ENCODE measurements around the gene TENM4. TPM values are rescaled to one million over a fixed set of nuclear protein-coding genes. Genes with fewer than 3 reads are reported as not detected.

TENM4 gene
- total and polyA plus RNA-seq, 2 experiments from 2014 or later: 19.0 to 105 TPM

- no peaks in the 10 kb centered on the region for H3K9me3 ChIP-seq (ENCODE audit: low read depth)
- no peak overlapping the region for H3K4me3 ChIP-seq
- DNase-seq (ENCODE audit: low read depth in 1 of 2, low spot score in 1 of 2): peak in 1 of 2 donors; percentile 7
- H3K27ac ChIP-seq: no peak overlapping the region
- no peaks in the 10 kb centered on the region for H3K27me3 ChIP-seq
- H3K4me1 ChIP-seq (ENCODE audit: low read depth): peaks cover 4% of the 10 kb centered on the region
- no peak for TF ChIP-seq CTCF (IDR thresholded peaks at IDR 0.05; ENCODE audit: low read depth, low read length)
- H3K36me3 ChIP-seq: no peaks in the 10 kb centered on the region
Measured at GRCh38 chr11:79312617-79313529, 128.0 kb downstream of the TENM4 start.

GRCh38 chr11:79311461-79311860 is 129.4 kb downstream of the TENM4 start:
- Histone ChIP-seq H3K27me3 (no peaks in the 10 kb centered on the region), H3K9me3 (ENCODE audit: low read depth) (no peaks in the 10 kb centered on the region), H3K27ac (no peak overlapping the region), H3K4me1 (ENCODE audit: low read depth) (peaks cover 4% of the 10 kb centered on the region), H3K4me3 (no peak overlapping the region), H3K36me3 (no peaks in the 10 kb centered on the region)
- no peak for DNase-seq (ENCODE audit: low read depth in 1 of 2, low spot score in 1 of 2)
- no peak for TF ChIP-seq CTCF (IDR thresholded peaks at IDR 0.05; ENCODE audit: low read depth, low read length)

GRCh38 chr11:79309407-79309806 is 131.4 kb downstream of the TENM4 start:
- H3K27ac ChIP-seq: no peak overlapping the region
- no peaks in the 10 kb centered on the region for H3K27me3 ChIP-seq
- no peaks in the 10 kb centered on the region for H3K36me3 ChIP-seq
- no peak overlapping the region for H3K4me3 ChIP-seq
- TF ChIP-seq CTCF (IDR thresholded peaks at IDR 0.05; ENCODE audit: low read depth, low read length): no peak
- no peak for DNase-seq (ENCODE audit: low read depth in 1 of 2, low spot score in 1 of 2)
- H3K4me1 ChIP-seq (ENCODE audit: low read depth): peaks cover 4% of the 10 kb centered on the region
- no peaks in the 10 kb centered on the region for H3K9me3 ChIP-seq (ENCODE audit: low read depth)

GRCh38 chr11:79308429-79308828 is 132.4 kb downstream of the TENM4 start:
- H3K9me3 ChIP-seq (ENCODE audit: low read depth): no peaks in the 10 kb centered on the region
- no peak for TF ChIP-seq CTCF (IDR thresholded peaks at IDR 0.05; ENCODE audit: low read depth, low read length)
- H3K4me1 ChIP-seq (ENCODE audit: low read depth): peaks cover 4% of the 10 kb centered on the region
- no peaks in the 10 kb centered on the region for H3K27me3 ChIP-seq
- no peak overlapping the region for H3K4me3 ChIP-seq
- DNase-seq (ENCODE audit: low read depth in 1 of 2, low spot score in 1 of 2): no peak
- H3K27ac ChIP-seq: no peak overlapping the region
- H3K36me3 ChIP-seq: no peaks in the 10 kb centered on the region

- H3K36me3 ChIP-seq: no peaks in the 10 kb centered on the region
- H3K27ac ChIP-seq: no peak overlapping the region
- H3K4me1 ChIP-seq (ENCODE audit: low read depth): peaks cover 4% of the 10 kb centered on the region
- H3K27me3 ChIP-seq: no peaks in the 10 kb centered on the region
- TF ChIP-seq CTCF (IDR thresholded peaks at IDR 0.05; ENCODE audit: low read depth, low read length): no peak
- no peak overlapping the region for H3K4me3 ChIP-seq
- DNase-seq (ENCODE audit: low read depth in 1 of 2, low spot score in 1 of 2): no peak
- H3K9me3 ChIP-seq (ENCODE audit: low read depth): no peaks in the 10 kb centered on the region
Measured at GRCh38 chr11:79304599-79305212, 136.1 kb downstream of the TENM4 start.

Measured in cardiac muscle cell (in vitro differentiated cells and primary cell).